AG08395 (cell line): Measurements from ENCODE around the gene ARHGEF1.

Experiments
- DNase-seq: peaks from one replicate; pipeline ENCODE4 v3.0.0; 2012; ENCODE audit warnings: mixed read lengths, low spot score

ARHGEF1 gene

GRCh38 chr19:41956621-41957020, 73.6 kb downstream of the ARHGEF1 start:
- no peak for DNase-seq
